NB4 (cell line): ENCODE measurements around the gene IL3RA.

Source experiments
- POLR2A ChIP-seq: IDR thresholded peaks from 2 replicates; pipeline ENCODE4 v1.6.1; 2011; ENCODE audit warnings: mild to moderate bottlenecking; ENCODE audit not compliant: insufficient read length; ENCODE audit errors: extremely low read depth
- TF ChIP-seq, protein P1 (sequence below): IDR thresholded peaks from one replicate; pipeline ENCODE4 v1.5.1; 2012; ENCODE audit warnings: low read depth, low read length
- TF ChIP-seq, protein P2 (sequence below): IDR thresholded peaks from 2 replicates; pipeline ENCODE4 v1.6.1; 2011; ENCODE audit warnings: low read depth, low read length

DNA sequence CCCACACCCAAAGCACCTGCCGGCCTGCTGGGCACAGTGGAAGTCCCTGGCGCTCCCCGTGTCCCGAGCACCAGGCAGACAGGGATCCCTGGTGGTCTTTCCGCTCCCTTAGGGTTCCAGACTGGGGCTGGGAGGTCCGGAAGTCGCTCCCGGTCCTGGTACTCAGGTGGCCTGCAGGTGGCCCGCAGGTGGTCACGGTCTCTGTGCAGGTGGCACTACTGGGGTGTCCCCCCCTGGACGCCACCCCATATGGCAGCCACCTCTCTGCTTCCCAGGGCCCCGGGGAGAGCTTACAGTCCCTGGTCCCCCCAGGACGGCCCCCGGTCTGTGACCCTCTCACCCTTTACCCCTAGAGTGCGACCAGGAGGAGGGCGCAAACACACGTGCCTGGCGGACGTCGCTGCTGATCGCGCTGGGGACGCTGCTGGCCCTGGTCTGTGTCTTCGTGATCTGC is 41.7 kb downstream of the IL3RA start:
- TF ChIP-seq, protein P1, sequence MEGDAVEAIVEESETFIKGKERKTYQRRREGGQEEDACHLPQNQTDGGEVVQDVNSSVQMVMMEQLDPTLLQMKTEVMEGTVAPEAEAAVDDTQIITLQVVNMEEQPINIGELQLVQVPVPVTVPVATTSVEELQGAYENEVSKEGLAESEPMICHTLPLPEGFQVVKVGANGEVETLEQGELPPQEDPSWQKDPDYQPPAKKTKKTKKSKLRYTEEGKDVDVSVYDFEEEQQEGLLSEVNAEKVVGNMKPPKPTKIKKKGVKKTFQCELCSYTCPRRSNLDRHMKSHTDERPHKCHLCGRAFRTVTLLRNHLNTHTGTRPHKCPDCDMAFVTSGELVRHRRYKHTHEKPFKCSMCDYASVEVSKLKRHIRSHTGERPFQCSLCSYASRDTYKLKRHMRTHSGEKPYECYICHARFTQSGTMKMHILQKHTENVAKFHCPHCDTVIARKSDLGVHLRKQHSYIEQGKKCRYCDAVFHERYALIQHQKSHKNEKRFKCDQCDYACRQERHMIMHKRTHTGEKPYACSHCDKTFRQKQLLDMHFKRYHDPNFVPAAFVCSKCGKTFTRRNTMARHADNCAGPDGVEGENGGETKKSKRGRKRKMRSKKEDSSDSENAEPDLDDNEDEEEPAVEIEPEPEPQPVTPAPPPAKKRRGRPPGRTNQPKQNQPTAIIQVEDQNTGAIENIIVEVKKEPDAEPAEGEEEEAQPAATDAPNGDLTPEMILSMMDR, result no peak
- TF ChIP-seq, protein P2, sequence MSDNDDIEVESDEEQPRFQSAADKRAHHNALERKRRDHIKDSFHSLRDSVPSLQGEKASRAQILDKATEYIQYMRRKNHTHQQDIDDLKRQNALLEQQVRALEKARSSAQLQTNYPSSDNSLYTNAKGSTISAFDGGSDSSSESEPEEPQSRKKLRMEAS, result no peak
- no peak for TF ChIP-seq POLR2A
